HG03025 (cell line): ENCODE results near the gene ZC3H7B.

Experiments used
- ATAC-seq: cut with Tn5 transposase; IDR thresholded peaks from one replicate; pipeline ENCODE4 v1.9.1; 2021; ENCODE audit warnings: mild to moderate bottlenecking, moderate library complexity; ENCODE audit not compliant: unreplicated experiment, low FRiP score

The ZC3H7B gene

GRCh38 chr22:41350087-41350486 is 48.8 kb downstream of the ZC3H7B start:
- ATAC-seq: no peak

GRCh38 chr22:41351011-41351410 is 49.7 kb downstream of the ZC3H7B start:
- ATAC-seq: no peak

GRCh38 chr22:41352058-41352457 is 50.7 kb downstream of the ZC3H7B start:
- ATAC-seq: no peak

- no peak for ATAC-seq
Measured at GRCh38 chr22:41353862-41354575, 52.7 kb downstream of the ZC3H7B start.

GRCh38 chr22:41354979-41355378 is 53.7 kb downstream of the ZC3H7B start:
- no peak for ATAC-seq

GRCh38 chr22:41355895-41356294 is 54.6 kb downstream of the ZC3H7B start:
- ATAC-seq: no peak

- no peak for ATAC-seq
Measured at GRCh38 chr22:41356430-41357028, 55.2 kb downstream of the ZC3H7B start.

- ATAC-seq: no peak
Measured at GRCh38 chr22:41357191-41357590, 55.9 kb downstream of the ZC3H7B start.

- ATAC-seq: no peak
Measured at GRCh38 chr22:41358927-41359326, 57.6 kb downstream of the ZC3H7B start.

- ATAC-seq: no peak
Measured at GRCh38 chr22:41359376-41359775, 58.1 kb downstream of the ZC3H7B start.

GRCh38 chr22:41360126-41360525 is 58.8 kb downstream of the ZC3H7B start:
- no peak for ATAC-seq

- no peak for ATAC-seq
Measured at GRCh38 chr22:41361716-41362310, 60.5 kb downstream of the ZC3H7B start.

GRCh38 chr22:41362615-41363014 is 61.3 kb downstream of the ZC3H7B start:
- ATAC-seq: no peak

- no peak for ATAC-seq
Measured at GRCh38 chr22:41364233-41364632, 62.9 kb downstream of the ZC3H7B start.

GRCh38 chr22:41364955-41365354 is 63.6 kb downstream of the ZC3H7B start:
- no peak for ATAC-seq

GRCh38 chr22:41365425-41365824 is 64.1 kb downstream of the ZC3H7B start:
- ATAC-seq: no peak

- no peak for ATAC-seq
Measured at GRCh38 chr22:41366323-41367029, 65.2 kb downstream of the ZC3H7B start.

- ATAC-seq: no peak
Measured at GRCh38 chr22:41367039-41367679, 65.8 kb downstream of the ZC3H7B start.

GRCh38 chr22:41367680-41368542 is 66.6 kb downstream of the ZC3H7B start:
- no peak for ATAC-seq
